Mesenchymal stem cell (in vitro differentiated cells and primary cell): ENCODE data around the gene TNNI3K.

Source experiments
- DNase-seq: peaks from one replicate; pipeline ENCODE4 v3.0.0-alpha.2; 2013
- H2AFZ ChIP-seq: one replicate; pipeline ENCODE4 v1.6.1; 2013; ENCODE audit warnings: low read depth, mild to moderate bottlenecking, control low read depth, inconsistent platforms, low read length, moderate library complexity
- H2AK5ac ChIP-seq: 2 replicates; pipeline ENCODE4 v1.6.1; 2013; ENCODE audit warnings: low read length, moderate library complexity, mild to moderate bottlenecking, inconsistent platforms; ENCODE audit not compliant: severe bottlenecking
- H2BK120ac ChIP-seq: one replicate; pipeline ENCODE4 v1.6.1; 2013; ENCODE audit warnings: low read depth, mild to moderate bottlenecking, inconsistent platforms, low read length, moderate library complexity
- H2BK12ac ChIP-seq, 2 experiments: one replicate each; pipeline ENCODE4 v1.6.1; 2013; ENCODE audit warnings: inconsistent platforms in 2 of 2, low read length in 2 of 2, mild to moderate bottlenecking in 2 of 2, moderate library complexity in 2 of 2, control low read depth in 1 of 2
- H2BK15ac ChIP-seq: one replicate; pipeline ENCODE4 v1.6.1; 2013; ENCODE audit warnings: mild to moderate bottlenecking, low read depth, inconsistent platforms; ENCODE audit not compliant: poor library complexity, severe bottlenecking
- H2BK5ac ChIP-seq: 2 replicates; pipeline ENCODE4 v1.6.1; 2013; ENCODE audit warnings: low read depth, mild to moderate bottlenecking, low read length, control low read depth, inconsistent platforms; ENCODE audit not compliant: poor library complexity, severe bottlenecking
- H3K14ac ChIP-seq, 2 experiments: one replicate each; pipeline ENCODE4 v1.6.1; 2013; ENCODE audit warnings: inconsistent platforms in 2 of 2, low read length in 2 of 2, control low read depth in 1 of 2, mild to moderate bottlenecking in 1 of 2, moderate library complexity in 1 of 2
- H3K18ac ChIP-seq, 2 experiments: one replicate each; pipeline ENCODE4 v1.6.1; 2013; ENCODE audit warnings: inconsistent platforms in 2 of 2, low read length in 2 of 2, control low read depth in 1 of 2, low read depth in 1 of 2, mild to moderate bottlenecking in 1 of 2
- H3K23ac ChIP-seq, 2 experiments: one replicate each; pipeline ENCODE4 v1.6.1; 2013; ENCODE audit warnings: inconsistent platforms in 2 of 2, low read length in 2 of 2, mild to moderate bottlenecking in 2 of 2, moderate library complexity in 2 of 2, control low read depth in 1 of 2
- H3K27ac ChIP-seq: 2 replicates; pipeline ENCODE4 v1.5.1; 2013; ENCODE audit warnings: mild to moderate bottlenecking, moderate library complexity, low read length, control low read depth, inconsistent platforms; ENCODE audit not compliant: poor library complexity, severe bottlenecking
- H3K27me3 ChIP-seq, 2 experiments: 2 replicates each; pipeline versions ENCODE4 v1.6.1 to v1.7.0; 2013; ENCODE audit warnings: low read length in 2 of 2, mild to moderate bottlenecking in 2 of 2, moderate library complexity in 2 of 2, control low read depth in 1 of 2, inconsistent platforms in 1 of 2; ENCODE audit not compliant: control insufficient read depth in 1 of 2, insufficient read depth in 1 of 2
- H3K36me3 ChIP-seq, 2 experiments: 2 replicates each; pipeline versions ENCODE4 v1.6.1 to v1.7.0; 2013; ENCODE audit warnings: low read length in 2 of 2, control low read depth in 1 of 2, inconsistent platforms in 1 of 2, low read depth in 1 of 2, mild to moderate bottlenecking in 1 of 2; ENCODE audit not compliant: insufficient read depth in 2 of 2, control insufficient read depth in 1 of 2
- H3K4ac ChIP-seq, 2 experiments: one replicate each; pipeline ENCODE4 v1.6.1; 2013; ENCODE audit warnings: inconsistent platforms in 2 of 2, low read length in 2 of 2, mild to moderate bottlenecking in 2 of 2, moderate library complexity in 2 of 2, control low read depth in 1 of 2, low read depth in 1 of 2
- H3K4me1 ChIP-seq: 2 replicates; pipeline ENCODE4 v1.6.1; 2013; ENCODE audit warnings: low read depth, low read length, control low read depth; ENCODE audit not compliant: control insufficient read depth, insufficient read depth
- H3K4me2 ChIP-seq: 2 replicates; pipeline ENCODE4 v1.6.1; 2013; ENCODE audit warnings: low read length, mild to moderate bottlenecking, inconsistent platforms; ENCODE audit not compliant: poor library complexity, severe bottlenecking
- H3K4me3 ChIP-seq, 2 experiments: 2 replicates each; pipeline versions ENCODE4 v1.5.1 to v1.7.0; 2013; ENCODE audit warnings: low read length in 2 of 2, mild to moderate bottlenecking in 2 of 2, control low read depth in 1 of 2, low read depth in 1 of 2; ENCODE audit not compliant: insufficient read depth in 1 of 2
- H3K79me1 ChIP-seq: replicated peaks from 2 replicates; pipeline ENCODE4 v1.6.1; 2013; ENCODE audit warnings: mild to moderate bottlenecking, control low read depth, low read length, inconsistent platforms; ENCODE audit not compliant: poor library complexity, severe bottlenecking
- H3K9ac ChIP-seq: 2 replicates; pipeline ENCODE4 v1.7.0; 2013; ENCODE audit warnings: mild to moderate bottlenecking, low read length, moderate library complexity
- H3K9me3 ChIP-seq: 2 replicates; pipeline ENCODE4 v1.7.0; 2013; ENCODE audit warnings: mild to moderate bottlenecking, low read length; ENCODE audit not compliant: control insufficient read depth
- H4K8ac ChIP-seq: one replicate; pipeline ENCODE4 v1.6.1; 2013; ENCODE audit warnings: inconsistent platforms, mild to moderate bottlenecking, low read length, moderate library complexity
- H4K91ac ChIP-seq: one replicate; pipeline ENCODE4 v1.6.1; 2013; ENCODE audit warnings: mild to moderate bottlenecking, low read length, inconsistent platforms
- WGBS: methylation state at CpG from one replicate; pipeline ENCODE4 v1.1.7; 2013; ENCODE audit warnings: mixed read lengths; 5-methylcytosine and 5-hydroxymethylcytosine counted together

The TNNI3K gene

GRCh38 chr1:74504933-74505512 is 269.8 kb downstream of the TNNI3K start:
- no peaks in the 10 kb centered on the region for H3K27me3 ChIP-seq
- no peaks in the 10 kb centered on the region for H3K36me3 ChIP-seq
- WGBS, result 81% methylated on average over 7 of the region's 11 CpGs
- no peaks in the 10 kb centered on the region for H3K79me1 ChIP-seq
- H3K18ac ChIP-seq, result no peak overlapping the region
- H2BK5ac ChIP-seq, result no peak overlapping the region
- H3K9ac ChIP-seq, result no peak overlapping the region
- no peak overlapping the region for H3K4me3 ChIP-seq
- no peak overlapping the region for H2AK5ac ChIP-seq
- DNase-seq, result peak; percentile 6
- no peak overlapping the region for H3K23ac ChIP-seq
- H3K14ac ChIP-seq, result no peak overlapping the region
- H3K4ac ChIP-seq, result no peak overlapping the region
- H3K4me2 ChIP-seq, result no peak overlapping the region
- no peak overlapping the region for H3K27ac ChIP-seq
- H2BK15ac ChIP-seq, result no peak overlapping the region
- no peak overlapping the region for H4K8ac ChIP-seq
- no peak overlapping the region for H2BK120ac ChIP-seq
- H3K4me1 ChIP-seq, result no peaks in the 10 kb centered on the region
- no peaks in the 10 kb centered on the region for H3K9me3 ChIP-seq
- no peak overlapping the region for H4K91ac ChIP-seq
- no peak overlapping the region for H2BK12ac ChIP-seq
- no peak overlapping the region for H2AFZ ChIP-seq

GRCh38 chr1:74505928-74506710 is 270.9 kb downstream of the TNNI3K start:
- H3K9me3 ChIP-seq, result no peaks in the 10 kb centered on the region
- H3K23ac ChIP-seq, result no peak overlapping the region
- no peak overlapping the region for H3K9ac ChIP-seq
- H2BK5ac ChIP-seq, result no peak overlapping the region
- H2BK120ac ChIP-seq, result no peak overlapping the region
- no peak overlapping the region for H3K4ac ChIP-seq
- H4K91ac ChIP-seq, result no peak overlapping the region
- no peak overlapping the region for H3K27ac ChIP-seq
- no peaks in the 10 kb centered on the region for H3K36me3 ChIP-seq
- H3K79me1 ChIP-seq, result no peaks in the 10 kb centered on the region
- no peak overlapping the region for H3K18ac ChIP-seq
- no peak overlapping the region for H2BK12ac ChIP-seq
- DNase-seq, result no peak
- no peak overlapping the region for H3K4me2 ChIP-seq
- no peak overlapping the region for H4K8ac ChIP-seq
- H2BK15ac ChIP-seq, result no peak overlapping the region
- H2AK5ac ChIP-seq, result no peak overlapping the region
- H2AFZ ChIP-seq, result no peak overlapping the region
- no peaks in the 10 kb centered on the region for H3K27me3 ChIP-seq
- H3K4me1 ChIP-seq, result no peaks in the 10 kb centered on the region
- no peak overlapping the region for H3K4me3 ChIP-seq
- 77% methylated on average over 4 of the region's 8 CpGs for WGBS
- H3K14ac ChIP-seq, result no peak overlapping the region

- Histone ChIP-seq H3K18ac (no peak overlapping the region), H3K9me3 (no peaks in the 10 kb centered on the region), H2BK5ac (no peak overlapping the region), H3K27ac (no peak overlapping the region), H3K79me1 (no peaks in the 10 kb centered on the region), H3K9ac (no peak overlapping the region), H2AK5ac (no peak overlapping the region), H4K91ac (no peak overlapping the region), H3K4ac (no peak overlapping the region), H3K27me3 (peaks cover 3 to 14% of the 10 kb centered on the region in 2 experiments), H3K36me3 (no peaks in the 10 kb centered on the region), H2BK15ac (no peak overlapping the region), H2AFZ (no peak overlapping the region), H3K4me3 (no peak overlapping the region), H2BK120ac (no peak overlapping the region), H4K8ac (no peak overlapping the region), H2BK12ac (no peak overlapping the region), H3K4me2 (no peak overlapping the region), H3K23ac (peak overlapping the region in 1 of 2 experiments; percentile 59), H3K14ac (no peak overlapping the region), H3K4me1 (no peaks in the 10 kb centered on the region)
- DNase-seq, result no peak
- 37% methylated on average over 3 of the region's 3 CpGs for WGBS
Observed at GRCh38 chr1:74508449-74508848, 273.3 kb downstream of the TNNI3K start.

GRCh38 chr1:74512170-74512915 is 277.2 kb downstream of the TNNI3K start, which contains the start of gene LRRC53:
Gene LRRC53 (minus strand): TSS chr1:74512611. CDS start chr1:74483349, 29,262 bp downstream.
- Histone ChIP-seq H2BK15ac (no peak within 1 kb of the TSS), H3K4me3 (no peak within 1 kb of the TSS), H3K9ac (no peak within 1 kb of the TSS), H2AK5ac (no peak within 1 kb of the TSS), H3K18ac (no peak within 1 kb of the TSS), H3K4ac (no peak within 1 kb of the TSS), H3K36me3 (no peaks in the 10 kb centered on the region), H2BK120ac (no peak within 1 kb of the TSS), H2BK5ac (no peak within 1 kb of the TSS), H3K27me3 (peaks cover 3 to 14% of the 10 kb centered on the region in 2 experiments), H2AFZ (no peak within 1 kb of the TSS), H2BK12ac (no peak within 1 kb of the TSS), H3K79me1 (no peaks in the 10 kb centered on the region), H4K91ac (no peak within 1 kb of the TSS), H3K4me1 (no peaks in the 10 kb centered on the region), H3K4me2 (no peak within 1 kb of the TSS), H3K14ac (no peak within 1 kb of the TSS), H3K23ac (no peak within 1 kb of the TSS), H3K27ac (no peak within 1 kb of the TSS), H4K8ac (no peak within 1 kb of the TSS), H3K9me3 (no peaks in the 10 kb centered on the region)
- no peak for DNase-seq
- 72% methylated on average over 2 of the region's 2 CpGs for WGBS
